LNCAP (cell line): ENCODE data around the gene SPIB.

ENCODE experiments used
- TF ChIP-seq, protein P1 (sequence below): fragments of 450-650 bp; IDR thresholded peaks from 2 replicates; pipeline ENCODE4 v1.5.1; 2017; ENCODE audit warnings: mild to moderate bottlenecking

The SPIB gene

DNA sequence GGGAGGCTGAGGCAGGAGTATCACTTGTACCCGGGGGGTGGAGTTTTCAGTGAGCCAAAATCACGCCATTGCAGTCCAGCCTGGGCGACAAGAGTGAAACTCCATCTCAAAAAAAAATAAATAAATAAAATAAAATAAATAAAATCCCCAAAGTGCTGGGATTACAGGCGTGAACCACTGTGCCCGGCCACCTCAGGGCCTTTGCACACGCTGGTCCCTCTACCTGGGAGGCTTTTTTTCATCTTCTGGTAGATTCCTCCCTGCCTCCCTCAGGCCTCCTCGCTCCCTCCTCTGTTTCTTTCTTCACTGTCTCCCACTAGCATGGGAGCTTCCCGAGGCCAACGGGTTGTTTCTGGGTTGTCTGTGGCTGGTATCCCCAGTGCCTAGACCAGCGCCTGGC is 29.0 kb downstream of the SPIB start:
- TF ChIP-seq, protein P1, sequence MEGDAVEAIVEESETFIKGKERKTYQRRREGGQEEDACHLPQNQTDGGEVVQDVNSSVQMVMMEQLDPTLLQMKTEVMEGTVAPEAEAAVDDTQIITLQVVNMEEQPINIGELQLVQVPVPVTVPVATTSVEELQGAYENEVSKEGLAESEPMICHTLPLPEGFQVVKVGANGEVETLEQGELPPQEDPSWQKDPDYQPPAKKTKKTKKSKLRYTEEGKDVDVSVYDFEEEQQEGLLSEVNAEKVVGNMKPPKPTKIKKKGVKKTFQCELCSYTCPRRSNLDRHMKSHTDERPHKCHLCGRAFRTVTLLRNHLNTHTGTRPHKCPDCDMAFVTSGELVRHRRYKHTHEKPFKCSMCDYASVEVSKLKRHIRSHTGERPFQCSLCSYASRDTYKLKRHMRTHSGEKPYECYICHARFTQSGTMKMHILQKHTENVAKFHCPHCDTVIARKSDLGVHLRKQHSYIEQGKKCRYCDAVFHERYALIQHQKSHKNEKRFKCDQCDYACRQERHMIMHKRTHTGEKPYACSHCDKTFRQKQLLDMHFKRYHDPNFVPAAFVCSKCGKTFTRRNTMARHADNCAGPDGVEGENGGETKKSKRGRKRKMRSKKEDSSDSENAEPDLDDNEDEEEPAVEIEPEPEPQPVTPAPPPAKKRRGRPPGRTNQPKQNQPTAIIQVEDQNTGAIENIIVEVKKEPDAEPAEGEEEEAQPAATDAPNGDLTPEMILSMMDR = no peak

DNA sequence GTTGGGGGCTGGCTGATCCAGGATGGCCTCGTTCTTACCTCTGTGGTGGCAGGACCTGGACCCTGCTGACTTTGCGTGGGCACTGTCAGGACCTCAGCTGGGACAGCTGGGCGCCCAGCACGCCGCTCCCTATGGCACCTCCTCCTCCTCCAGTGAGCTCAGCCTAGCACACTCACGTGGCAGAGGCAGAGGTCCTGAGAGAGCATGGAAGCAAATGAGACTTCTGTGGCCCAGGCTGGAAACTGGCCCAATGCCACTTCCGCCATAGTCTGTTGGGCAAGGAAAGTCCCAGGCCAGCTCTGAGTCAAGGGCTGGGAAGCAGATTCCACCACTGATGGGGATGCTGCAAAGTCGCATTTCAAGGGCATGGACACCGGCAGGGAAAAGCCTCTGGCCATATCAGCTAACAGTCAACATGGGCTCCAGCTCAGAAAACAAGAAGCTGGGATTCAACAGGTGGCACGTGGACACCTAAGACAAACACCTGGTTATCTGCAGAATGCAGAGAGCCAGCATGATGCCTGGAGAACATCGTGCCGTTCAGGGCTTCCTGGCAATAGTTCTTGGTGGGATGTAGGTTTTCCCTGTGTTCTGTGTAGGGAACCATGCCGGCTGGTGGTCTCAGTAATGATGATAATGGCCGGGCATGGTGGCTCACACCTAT is 30.6 kb downstream of the SPIB start:
- TF ChIP-seq, protein P1 = no peak

DNA sequence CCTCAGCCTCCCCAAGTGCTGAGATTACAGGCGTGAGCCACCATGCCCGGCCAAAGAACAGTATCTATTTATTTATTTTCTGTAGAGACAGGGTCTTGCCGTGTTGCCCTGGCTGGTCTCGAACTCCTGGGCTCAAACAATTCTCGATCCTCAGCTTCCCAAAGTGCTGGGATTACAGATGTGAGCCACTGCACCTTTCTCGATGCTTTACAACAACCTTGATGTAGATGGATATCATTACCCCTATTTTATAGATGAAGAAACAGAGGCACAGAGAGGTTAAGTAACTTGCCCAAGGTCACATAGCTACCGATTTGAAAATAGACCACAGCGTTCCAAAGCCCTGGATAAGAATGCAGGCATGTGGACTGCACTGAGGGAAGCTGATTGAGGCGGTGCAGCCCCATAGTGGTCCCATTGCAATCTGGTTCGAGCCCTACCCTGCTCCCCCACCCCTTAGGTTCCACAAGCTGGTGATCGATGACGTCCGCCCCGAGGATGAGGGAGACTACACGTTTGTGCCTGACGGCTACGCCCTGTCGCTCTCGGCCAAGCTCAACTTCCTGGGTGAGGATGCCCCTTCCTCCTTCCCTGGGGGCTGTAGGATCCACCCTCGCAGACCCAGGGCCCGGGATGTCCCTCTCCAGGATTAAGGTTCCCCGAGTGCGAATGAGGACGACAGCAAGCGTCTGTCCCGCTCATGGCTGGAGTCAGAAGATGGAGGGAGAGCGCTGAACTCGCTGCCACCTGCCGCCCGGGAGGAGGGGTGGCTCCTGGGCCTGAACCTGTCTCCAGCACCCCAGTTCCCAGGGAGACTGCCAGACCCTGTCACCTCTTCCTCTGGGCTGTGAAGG is 31.9 kb downstream of the SPIB start:
- TF ChIP-seq, protein P1 = no peak

DNA sequence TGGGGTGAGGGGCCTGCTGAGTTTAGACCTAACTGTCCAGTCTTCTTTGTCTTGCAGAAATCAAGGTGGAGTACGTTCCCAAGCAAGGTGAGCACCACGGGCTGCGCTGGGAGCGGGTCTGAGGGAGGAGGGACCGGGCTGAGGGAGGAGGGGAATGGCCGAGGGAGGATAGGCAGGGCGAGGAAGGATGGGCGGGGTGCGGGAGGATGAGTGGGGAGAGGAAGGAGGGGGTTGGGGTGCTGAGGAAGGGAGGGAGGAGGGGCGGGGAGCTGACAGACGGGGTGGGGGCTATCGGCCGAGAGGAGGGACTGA is 32.4 kb downstream of the SPIB start:
- TF ChIP-seq, protein P1 = no peak

DNA sequence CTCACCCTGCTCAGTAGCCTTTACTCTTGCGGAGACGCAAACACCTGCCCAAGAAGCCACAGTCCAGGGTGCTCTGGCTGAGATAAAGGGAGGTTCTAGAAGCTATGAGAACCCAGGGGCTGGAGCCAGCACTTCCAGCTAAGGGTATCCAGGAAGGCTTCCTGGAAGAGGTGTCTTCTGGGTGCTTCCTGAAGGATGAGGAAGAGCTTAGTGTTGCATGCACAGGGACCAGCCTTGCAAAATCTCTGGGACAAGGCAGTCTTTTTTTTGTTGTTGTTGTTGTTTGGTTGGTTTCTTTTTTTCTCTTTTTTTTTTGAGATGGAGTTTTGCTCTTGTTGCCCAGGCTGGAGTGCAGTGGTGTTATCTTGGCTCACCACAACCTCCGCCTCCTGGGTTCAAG is 34.5 kb downstream of the SPIB start:
- TF ChIP-seq, protein P1 = no peak

DNA sequence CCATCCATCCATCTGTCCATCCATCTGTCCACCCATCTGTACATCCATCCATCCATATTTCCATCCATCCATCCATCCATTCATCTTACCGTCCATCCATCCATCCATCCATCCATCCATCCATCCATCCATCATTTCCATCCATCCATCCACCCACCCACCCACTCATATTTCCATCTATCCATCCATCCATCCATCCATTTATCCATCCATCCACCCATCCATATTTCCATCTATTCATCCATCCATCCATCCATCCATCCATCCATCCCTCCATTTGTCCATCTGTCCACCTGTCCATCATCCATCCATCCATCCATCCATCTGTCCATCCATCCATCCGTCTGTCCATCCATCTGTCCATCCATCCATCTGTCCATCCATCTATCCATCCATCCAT is 37.3 kb downstream of the SPIB start:
- TF ChIP-seq, protein P1 = no peak

DNA sequence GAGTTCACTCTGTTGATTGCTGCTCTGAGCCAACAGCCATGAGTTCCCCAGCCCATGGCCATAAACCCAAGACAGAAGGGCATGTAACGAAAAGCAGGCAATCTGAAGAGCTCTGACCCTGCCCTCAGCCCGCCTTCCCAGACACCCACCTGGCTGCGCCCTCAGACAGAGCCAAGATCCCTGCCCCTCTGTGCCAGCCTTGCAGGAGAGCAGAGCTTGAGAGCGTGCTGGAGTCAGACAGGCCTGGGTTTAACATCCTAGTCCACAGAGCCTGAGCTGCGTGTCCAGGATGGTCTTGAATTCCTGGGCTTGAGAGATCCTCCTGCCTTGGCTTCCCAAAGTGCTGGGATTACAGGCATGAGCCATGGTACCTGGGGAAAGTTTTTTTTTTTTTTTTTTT is 38.6 kb downstream of the SPIB start:
- TF ChIP-seq, protein P1 = no peak
